Epithelial cell of prostate (primary cell): ENCODE results near the gene ANAPC4.

ENCODE experiments used
- DNase-seq: peaks from one replicate; pipeline ENCODE4 v3.0.0-alpha.2; 2011; ENCODE audit warnings: low read depth, low spot score
- H3K27ac ChIP-seq: fragments of 450-650 bp; 2 replicates; pipeline ENCODE4 v1.5.1; 2017; ENCODE audit warnings: mild to moderate bottlenecking

Gene ANAPC4

DNA sequence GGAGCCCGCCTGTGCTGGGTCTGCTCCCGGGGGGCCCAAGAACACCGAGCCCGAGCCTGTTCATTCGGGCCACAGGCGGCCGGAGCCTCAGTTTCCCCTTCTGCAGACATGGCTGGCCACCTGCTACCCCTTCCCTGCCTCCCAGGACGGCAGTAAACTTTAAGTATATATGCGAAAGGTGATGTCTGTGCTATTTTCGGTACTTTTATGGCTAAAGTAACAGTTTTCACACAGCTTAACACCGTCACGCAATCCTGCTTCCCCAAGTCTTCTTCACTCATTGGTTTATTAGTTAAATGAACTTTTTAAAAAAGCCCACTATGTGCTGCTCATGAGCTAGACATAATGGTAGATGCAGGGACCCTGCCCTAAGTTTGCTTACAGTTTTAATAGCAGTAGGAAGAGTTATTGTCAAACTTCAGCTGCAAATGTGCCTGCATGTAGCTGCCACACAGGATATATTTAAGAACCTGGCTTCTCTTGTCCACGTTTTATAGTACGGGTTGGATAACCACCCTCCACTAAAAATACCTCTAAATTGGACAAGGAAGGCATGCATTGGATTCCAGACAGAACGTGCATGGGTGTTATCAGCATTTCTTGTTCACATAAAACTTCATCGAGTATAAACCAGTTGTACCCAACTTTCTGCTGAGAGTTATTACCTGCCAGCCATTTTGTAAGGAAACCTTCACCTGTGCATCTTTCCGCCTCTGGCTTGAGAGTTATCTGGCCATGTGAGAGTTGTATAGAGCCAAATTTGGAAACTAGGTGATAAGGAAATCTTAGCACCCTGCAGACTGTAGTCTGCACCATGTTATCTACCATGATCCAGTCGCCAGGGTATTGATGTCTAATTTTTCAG is 741 bp downstream of the ANAPC4 start:
- no peak for DNase-seq
- H3K27ac ChIP-seq: peak overlapping the region; percentile 56

DNA sequence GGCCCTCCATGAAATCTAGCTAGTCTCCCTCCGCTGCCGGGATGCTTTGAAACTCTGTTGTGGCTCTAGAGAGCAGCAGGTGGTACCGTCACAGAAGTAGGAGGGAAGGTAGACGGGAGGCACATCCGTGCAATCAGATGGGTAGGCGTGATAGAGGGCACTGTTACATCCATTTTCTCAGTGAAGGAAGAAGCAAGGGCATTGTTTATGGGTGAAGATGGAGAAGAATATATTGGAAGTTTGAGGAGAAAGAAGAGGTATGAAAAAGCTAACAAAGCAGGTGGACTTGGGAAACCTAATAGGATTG is 1.3 kb downstream of the ANAPC4 start:
- H3K27ac ChIP-seq: no peak overlapping the region
- DNase-seq: no peak

DNA sequence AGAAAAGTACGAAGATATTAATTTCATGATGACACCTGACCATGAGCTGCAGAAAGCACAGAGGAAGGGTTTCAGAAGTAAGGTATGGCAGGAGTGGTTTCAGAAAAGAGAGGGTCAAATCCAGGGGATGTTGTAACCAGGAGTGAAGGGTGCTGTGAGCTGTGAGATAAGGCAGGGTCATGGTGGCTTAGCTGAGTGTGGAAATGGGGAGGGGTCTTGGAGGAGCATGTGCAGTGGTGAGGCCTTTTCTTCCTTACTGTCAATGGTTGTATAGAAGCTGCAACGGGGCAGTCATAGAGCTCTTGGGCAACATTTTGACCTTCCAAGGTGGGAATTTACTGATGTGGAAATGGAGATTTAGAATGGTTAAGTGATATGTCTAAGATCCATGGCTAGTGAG is 2.5 kb downstream of the ANAPC4 start:
- DNase-seq: no peak
- H3K27ac ChIP-seq: no peak overlapping the region

DNA sequence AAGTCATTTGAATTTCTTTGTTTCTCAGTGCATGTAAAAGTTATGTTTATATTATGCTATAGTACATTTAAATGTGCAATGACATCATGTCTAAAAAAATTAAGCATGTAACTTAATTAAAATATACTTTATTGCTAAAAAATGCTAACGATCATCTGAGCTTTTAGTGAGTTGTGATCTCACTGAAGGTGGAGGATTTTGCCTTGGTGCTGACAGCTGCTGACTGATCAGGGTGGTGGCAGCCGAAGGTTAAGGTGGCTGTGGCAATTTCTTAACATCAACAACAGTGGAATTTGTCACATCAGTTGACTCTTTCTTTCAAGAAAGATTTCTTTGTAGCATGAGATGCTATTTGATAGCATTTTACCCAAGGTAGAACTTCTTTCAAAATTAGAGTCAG is 6.6 kb downstream of the ANAPC4 start:
- H3K27ac ChIP-seq: no peak overlapping the region
- no peak for DNase-seq

DNA sequence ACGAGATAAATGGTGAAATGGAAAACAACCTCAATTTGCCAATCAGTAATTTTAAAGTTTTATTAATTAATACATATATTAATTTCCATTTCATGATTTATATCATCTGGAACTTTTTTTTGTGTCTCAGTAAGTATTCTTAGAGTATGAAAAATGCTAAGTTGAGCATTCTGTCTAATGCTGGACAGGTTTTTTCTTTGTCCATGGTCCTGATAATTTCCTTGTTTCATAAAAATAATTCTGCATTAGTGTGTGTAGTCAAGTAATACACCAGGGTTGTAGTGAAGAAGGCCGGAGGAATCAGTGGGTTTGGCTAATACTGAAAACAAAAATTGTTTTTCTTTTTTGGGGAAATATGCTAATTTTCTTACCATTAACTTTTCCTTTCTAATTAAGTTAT is 9.9 kb downstream of the ANAPC4 start:
- no peak for DNase-seq
- H3K27ac ChIP-seq: no peak overlapping the region

DNA sequence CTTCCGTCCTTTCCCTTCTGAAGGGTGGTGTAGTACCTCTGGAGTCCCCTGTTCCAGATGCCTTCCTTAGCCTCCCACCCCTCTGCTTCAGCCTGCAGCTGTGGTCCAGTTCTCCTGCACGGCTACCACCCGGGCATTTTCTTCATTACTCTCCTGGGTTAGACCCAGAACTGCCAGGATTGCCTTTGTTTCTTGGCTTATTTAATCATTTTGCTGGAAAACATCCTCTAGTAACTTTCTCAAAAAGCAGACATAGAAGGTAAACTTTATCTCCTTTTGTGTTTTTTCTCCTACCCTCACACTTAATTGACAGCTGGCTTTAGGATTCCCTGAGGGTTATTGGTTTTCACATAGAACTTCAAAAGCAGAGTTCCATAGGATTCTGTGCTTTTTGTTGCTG is 20.2 kb downstream of the ANAPC4 start:
- no peak for DNase-seq

DNA sequence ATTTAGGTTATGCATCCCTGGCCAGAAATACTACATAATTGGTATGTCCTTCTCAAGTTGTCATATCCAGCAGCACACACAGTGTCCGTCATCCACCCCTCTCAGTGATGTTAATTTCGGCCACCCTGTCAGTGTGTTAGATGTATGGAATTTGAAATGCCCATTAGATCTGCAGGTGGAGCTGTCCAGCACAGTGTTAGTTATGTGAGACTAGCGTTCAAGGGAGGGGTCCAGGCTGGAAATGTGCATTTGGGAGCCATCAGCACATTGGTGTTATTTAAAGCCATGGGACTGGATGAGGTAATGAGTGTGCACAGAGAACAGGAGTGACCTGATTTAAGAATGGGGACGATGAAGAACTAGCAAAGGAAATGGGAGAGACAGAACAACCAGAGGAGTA is 22.4 kb downstream of the ANAPC4 start:
- no peak overlapping the region for H3K27ac ChIP-seq
- DNase-seq: no peak

More for the DNA sequence above, 20.2 kb downstream of the ANAPC4 start:
- H3K27ac ChIP-seq: no peak overlapping the region

DNA sequence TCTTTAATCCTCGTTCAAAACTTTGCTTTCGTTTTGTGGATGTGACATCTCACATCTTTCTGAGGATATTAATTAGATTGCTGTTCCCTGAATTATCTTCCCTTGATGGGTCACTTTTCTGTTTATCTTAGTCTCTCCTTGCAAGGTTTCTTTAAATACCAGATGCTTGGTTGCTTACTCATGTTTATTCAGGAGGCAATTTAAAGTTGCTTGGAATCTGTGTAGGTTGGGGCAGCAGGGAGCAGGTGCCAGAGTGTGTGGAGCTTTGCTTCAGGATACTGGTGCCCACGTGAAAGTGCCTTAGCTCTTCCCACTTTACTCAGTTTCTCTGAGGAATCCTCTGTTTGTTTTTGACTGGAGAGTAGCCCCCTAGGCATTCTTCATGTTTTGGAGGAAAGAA is 24.0 kb downstream of the ANAPC4 start:
- DNase-seq: no peak

DNA sequence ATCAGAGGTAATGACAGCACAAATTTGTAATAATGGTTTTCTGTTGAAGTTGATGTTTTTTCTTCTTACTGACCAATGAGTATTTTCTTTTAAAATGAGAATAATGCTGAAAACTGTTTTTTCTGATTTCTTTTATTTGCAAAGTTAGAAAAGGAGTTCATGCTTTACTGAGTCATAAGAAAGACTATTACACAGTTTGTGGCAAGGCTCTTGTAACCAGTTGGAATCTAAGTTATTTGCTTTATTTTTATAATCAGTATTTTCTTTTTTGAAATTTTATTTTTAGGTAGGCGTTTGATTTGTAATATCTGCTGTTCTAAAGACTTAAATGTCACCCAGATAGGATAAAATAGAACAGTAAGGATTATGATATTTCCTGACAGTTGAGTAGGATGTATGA is 25.5 kb downstream of the ANAPC4 start:
- DNase-seq: no peak

More for the DNA sequence above, 24.0 kb downstream of the ANAPC4 start:
- H3K27ac ChIP-seq: no peak overlapping the region

DNA sequence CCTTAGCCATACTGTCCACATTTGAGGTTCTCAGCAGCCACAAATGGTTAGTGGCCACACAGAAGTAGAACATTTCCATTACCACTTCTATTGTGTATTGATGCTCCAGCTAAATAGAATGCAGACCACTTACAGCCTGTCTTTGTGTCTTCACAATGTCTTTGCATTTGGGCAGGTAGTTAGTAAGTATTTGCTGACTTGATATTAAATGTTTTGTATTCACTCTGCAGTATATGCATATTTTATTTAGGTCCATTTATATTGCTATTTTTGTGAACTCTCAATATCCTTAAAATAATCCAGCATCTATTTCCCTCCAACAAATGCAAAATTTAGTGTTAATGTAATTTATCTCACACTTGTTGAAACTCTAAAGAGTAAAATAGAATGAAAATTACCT is 26.6 kb downstream of the ANAPC4 start:
- H3K27ac ChIP-seq: no peak overlapping the region
- DNase-seq: no peak

More for the DNA sequence above, 25.5 kb downstream of the ANAPC4 start:
- H3K27ac ChIP-seq: no peak overlapping the region

DNA sequence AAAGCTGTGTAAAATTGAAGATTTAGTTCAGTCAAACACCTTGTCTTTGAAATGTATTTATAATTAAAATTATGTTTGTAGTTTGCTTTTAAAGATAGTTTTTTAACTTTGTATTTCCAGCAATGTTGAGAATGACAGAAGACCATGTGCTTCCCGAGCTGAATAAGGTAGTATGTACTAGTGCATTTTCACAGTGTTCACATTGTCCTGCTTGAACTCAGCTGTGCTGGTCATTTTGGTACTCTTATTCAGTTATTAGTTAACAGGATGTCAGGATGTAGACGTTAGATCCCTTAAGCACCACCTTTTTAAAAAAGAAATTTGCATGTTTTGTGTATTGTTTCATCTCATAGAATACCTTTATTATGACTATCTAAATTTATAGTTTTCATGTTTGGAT is 28.4 kb downstream of the ANAPC4 start:
- no peak for DNase-seq

DNA sequence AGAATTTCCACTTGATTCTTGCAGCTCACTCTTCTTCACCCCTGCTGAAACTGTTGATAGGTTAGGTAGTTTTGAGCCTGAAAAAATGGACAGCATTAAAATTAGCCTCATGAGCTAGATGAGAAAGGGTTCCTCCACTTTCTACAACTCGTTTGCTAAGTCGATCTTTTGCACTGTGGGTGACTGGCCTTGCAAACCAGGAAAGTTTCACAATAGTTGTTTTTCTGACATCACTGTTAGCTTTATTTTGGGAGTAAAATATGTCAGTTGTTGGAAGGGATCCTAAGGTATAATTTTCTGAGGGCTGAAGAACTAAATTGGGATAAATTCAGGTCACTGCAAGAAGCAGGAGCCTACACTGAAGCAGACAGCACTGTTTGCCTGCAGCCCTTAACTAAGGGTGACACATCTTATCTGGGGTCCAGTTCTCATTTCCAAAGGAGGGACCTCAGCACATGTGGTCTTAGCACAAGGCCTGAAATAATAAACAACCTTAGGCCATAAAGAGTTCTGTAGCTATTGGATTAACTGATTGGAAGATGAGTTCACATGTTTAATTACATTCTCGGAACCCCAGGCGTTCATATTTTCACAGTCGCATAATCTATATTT is 29.1 kb downstream of the ANAPC4 start:
- H3K27ac ChIP-seq: no peak overlapping the region
- DNase-seq: no peak

More for the DNA sequence above, 28.4 kb downstream of the ANAPC4 start:
- no peak overlapping the region for H3K27ac ChIP-seq

DNA sequence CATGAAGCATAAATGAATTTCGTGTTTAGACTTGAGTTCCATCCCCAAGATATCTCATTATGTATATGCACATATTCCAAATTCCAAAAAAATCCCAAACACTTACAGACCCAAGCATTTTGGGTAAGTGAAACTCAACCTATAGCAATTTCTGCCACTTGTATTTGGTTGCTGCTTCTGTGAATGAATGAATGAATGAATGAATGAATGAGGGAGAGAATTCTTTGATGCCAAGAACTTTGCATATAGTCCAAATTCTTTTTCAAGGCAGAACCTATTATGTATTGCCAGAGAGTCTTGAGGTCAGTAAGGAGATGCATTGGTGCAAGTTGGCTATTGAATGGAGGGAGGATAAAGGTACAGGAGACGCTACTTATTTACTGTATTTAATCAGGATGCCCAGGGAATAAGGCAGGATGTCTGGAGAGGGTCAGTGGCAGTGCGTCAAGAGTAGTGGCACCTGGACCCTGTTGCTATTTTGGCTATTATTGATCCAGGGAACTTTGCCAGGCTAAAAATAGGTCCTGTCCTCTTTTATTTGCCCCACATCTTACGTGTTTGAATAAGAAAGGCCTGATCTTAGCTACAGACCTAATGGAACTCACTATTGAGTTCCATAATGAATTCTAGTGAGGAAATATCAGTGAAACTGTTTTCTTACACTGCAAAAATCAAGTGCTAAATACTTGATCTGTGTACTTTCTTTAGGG is 33.9 kb downstream of the ANAPC4 start:
- H3K27ac ChIP-seq: no peak overlapping the region
- DNase-seq: no peak

DNA sequence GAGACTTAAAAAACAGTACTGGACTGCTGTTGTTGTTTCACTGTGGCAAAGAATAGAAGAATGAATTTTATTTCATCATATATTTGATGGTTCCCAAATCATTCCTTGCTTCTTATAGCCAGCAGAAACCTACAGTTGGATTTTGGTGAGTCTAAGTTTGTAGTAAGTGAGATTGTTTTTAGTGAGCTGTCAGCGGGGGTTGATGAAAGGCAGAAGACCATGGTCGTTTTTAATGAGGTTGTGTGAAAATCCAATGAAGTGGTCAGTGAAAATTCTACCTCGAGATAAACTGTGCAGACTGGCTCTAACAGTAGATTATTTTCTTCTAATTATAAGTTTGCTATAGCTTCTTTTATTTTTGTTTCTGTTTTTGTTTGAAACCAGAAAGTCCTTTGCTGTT is 36.2 kb downstream of the ANAPC4 start:
- no peak overlapping the region for H3K27ac ChIP-seq
- no peak for DNase-seq

DNA sequence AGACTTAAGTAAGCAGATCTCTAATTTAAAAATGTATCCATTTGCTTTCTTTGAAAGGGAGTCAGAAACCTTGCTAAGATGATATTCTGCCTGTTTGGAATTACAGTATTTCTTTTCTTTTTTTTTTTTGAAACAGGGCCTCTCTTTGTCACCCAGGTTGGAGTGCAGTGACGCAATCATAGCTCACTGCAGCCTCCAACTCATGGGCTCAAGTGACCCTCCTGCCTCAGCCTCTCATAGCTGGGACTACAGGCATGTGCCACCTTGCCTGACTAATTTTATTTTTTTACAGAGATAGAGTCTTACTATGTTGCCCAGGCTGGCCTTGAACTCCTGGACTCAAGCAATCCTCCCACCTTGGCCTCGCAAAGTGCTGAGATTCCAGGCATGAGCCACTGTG is 40.0 kb downstream of the ANAPC4 start:
- no peak for DNase-seq

DNA sequence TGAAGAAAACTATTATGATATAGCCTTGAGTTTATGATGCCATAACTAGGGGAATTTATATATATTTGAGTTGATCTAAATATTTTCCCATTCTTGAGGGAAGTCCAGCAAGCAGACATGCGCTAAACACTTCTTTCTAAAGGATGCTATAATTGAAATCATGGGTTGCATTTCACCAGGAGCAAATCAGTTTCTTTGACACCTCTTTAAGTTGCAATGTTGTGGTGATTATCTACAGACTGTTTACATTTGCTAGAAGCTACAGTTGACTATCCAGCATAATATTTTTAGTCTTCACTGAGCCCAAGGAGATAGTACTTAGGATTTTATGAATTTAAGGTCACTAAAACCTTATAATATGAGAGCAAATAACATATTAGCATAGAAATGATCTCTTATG is 43.9 kb downstream of the ANAPC4 start:
- DNase-seq: no peak
- no peak overlapping the region for H3K27ac ChIP-seq

More for the DNA sequence above, 40.0 kb downstream of the ANAPC4 start:
- no peak overlapping the region for H3K27ac ChIP-seq

DNA sequence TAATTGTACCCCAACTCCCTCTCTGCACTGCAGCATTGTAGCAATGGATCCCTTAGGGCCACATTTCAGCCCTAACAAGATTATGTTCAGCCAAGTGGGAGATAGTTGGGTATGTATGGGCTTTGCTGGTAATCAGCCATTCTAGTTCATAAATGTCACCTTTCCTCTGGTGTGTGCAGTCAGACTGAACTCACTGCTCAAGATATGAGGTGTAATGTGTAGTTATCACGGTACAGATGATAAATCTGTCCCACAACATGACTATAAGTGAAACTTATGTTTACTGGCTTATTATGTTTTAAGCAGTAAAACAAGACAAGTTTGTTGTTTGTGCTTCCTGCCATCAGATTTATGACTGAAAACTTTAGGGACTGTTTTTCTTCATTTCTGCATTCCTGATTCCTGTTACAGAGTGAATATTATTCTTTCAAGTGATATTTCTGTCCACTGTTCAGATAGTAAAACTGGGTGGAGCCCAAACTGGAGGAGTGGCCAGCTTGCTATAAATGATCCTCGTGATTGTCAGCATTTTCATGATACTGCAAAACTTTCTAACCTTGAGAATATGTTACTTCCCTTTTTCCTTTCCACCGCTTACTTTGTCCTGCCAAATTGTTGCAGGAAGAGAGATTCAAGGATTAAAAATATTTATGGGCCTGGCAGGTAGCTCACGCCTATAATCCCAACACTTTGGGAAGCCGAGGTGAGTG is 44.9 kb downstream of the ANAPC4 start:
- no peak overlapping the region for H3K27ac ChIP-seq
- no peak for DNase-seq

DNA sequence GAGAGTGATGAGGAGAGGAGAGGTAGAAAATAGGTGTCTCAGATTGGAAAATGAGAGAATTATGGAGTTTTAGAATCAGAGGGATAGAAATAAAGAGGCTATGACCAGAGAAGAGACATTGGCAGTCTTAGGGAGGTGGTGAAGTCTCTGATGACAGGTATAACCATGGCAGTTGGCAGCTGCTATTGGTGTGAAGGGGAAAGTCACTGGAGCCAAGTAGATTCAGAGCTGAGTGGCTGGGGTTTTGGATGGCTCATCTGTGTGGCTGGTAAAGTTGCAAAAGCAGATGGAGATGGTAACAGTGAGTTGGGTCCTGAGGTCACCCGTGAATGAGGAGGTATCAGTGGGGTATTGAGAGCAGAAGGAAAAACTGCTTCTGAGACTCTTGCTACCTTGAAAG is 46.5 kb downstream of the ANAPC4 start:
- no peak overlapping the region for H3K27ac ChIP-seq
- no peak for DNase-seq

DNA sequence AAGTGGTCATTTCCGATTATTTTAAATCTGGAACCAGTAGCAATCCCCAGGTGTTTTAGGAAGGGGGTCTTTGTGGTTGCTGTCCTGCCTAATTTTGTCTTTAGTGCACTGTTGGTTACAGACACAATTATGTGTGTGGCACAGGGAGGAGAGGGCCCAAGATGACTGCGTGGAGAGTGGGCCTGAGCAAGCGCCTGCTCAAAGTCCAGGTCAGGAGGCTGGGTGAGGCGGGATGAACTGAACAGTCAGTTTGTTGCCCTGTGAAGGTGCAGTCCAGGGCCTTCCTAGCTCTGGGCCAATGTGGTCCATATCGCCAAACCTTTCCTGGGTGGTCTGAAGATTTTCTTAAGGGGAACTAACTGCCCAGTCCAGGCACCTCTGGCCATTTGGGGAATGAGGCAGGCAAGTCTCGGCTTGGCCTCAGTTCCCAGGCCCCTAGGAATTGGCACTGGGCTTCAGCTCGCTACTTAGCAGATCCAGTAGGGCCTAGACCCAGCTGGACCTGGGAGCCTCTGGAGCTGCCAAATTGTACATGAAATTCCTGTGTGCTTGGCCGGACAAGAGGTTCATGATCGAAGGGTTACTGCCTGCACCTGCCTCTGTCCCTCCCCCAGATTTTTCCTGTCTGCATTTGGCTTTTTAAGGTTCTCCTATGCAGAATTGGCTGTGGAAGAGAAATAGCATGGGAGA is 47.6 kb downstream of the ANAPC4 start:
- H3K27ac ChIP-seq: no peak overlapping the region
- DNase-seq: no peak

DNA sequence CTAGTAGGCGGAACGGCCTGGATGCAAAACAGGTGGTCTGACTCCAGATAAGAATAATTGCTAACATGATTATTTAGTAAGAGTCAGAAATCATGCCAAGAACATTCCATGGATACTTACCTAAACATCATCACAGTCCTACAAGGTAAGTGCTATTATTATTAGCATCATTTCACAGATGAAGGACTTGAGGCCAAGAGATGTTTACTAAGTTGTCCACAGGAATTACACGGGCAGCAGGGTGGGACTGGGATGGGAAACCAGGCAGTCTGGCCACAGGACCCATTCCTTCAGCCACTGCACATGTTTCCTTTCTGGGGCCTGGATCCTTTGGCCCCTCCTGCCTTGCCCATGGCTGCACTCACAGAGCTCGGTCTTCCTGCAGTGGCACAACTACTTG is 48.3 kb downstream of the ANAPC4 start:
- no peak overlapping the region for H3K27ac ChIP-seq
- no peak for DNase-seq
